Parietal lobe (tissue), 1 donor: Measurements from ENCODE around the gene KLK13. TPM values are rescaled to one million over a fixed set of nuclear protein-coding genes. Genes with fewer than 3 reads are reported as not detected.

Source experiments
- total RNA-seq: library from RNA; depleted of rRNA; stranded (reverse); fragments of >200 nt; gene quantifications from one replicate; pipeline ENCODE4 v1.2.3, GENCODE V29; 2014

KLK13 gene
- not detected for total RNA-seq

DNA sequence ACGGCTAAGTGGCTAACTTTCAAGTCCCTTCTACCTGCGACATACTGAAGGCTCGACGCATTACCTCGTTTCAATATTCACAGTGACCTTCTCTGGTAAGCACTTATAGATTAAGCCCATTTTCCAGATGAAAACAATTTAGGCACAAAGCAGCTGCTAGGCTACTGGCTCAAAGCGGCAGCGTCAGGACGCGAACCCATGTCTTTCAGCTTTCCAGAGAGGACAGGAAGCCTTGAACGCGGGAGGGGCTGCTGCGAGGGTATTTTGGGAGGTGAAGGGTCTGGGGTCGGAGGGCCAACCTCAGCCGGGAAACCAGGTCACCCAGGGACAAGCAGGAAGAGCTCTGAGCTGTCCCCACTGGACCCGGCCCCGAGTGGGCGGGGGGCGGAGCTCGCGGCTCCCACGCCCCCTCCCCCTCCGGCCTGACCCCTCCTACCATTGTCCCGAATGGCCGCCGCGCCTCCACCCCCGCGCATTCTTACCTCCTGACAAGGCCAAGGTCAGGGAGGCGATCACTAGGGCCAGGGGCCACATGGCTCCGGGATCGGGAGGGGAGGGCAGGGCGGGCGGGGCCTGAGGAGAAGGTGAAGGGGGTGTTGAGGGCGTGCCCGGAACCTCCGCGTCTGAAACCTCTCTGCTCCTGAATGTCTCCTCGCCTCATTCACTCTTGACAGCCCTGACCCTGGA is at the start of gene KLK13:
Gene KLK13, minus strand, starts transcription at position 559 of the 687 bp plus-strand sequence. Its CDS starts 25 bp downstream, at position 534.

DNA sequence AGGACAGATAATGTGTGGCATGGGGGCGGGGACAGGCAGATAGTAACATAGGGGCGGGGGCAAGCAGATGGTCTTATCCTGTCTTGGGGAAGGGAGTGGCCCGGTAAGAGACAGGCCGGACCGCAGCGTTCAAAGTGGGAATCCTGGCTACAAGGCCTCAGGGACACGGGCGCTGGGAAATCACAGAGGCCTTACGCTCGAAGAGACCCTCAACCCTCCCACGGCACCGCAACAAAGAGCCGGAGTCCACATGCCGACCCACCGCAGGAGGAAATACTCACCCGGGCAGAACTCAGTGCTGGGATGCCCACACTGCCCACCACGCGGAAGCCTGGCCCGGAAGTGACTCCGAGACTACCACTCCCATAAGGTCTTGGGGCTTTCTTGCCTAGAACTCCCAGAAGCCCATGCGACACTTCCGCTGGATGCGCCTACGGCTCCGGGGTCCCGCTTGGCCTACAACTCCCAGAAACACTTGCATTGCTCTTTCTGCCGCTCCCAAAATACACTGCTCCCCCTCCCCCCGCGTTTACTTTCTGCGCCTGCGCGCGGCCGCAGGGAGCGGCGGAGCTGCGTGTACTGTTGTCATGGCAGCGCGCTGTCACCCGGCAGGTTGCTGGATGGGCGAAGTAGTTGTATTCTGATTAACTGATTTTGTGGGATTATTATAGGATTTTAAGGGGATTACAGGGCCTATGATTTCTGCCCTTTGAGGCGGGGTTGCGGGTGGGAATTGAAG is 43.3 kb upstream of the KLK13 start, which contains the start of gene CTU1:
Gene CTU1, minus strand, starts transcription at position 344 of the 739 bp plus-strand sequence. CDS start 3,840 bp downstream, outside the sequence.

DNA sequence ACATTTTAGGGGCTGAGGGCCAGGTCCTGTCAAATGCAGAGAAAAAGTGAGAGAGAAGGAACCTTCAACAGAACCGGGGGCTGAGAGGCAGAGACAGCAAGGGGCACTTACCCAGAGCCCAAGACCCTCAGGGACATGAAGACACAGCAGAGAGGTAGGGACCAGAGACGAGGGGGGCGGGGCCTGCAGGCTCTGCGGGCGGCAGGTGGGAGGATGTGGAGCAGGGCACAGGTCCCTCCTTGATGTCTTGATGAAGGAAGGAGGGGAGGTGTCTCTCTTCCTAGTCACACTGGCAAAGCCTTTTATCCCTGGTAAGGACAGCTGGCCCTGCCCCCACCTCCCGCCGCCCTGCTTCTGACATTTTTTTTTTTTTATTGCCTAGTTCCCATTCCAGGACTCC is 17.7 kb upstream of the KLK13 start, which contains the start of gene KLK14:
Gene KLK14, minus strand, starts transcription at position 277 of the 400 bp plus-strand sequence. Its CDS starts 273 bp downstream, at position 4.

GRCh38 chr19:51034704-51035103 is 30.2 kb downstream of the KLK13 start, which contains the start of gene KLK12:
Gene KLK12, minus strand, starts transcription at chr19:51035002. Its CDS starts 381 bp downstream, at chr19:51034621.

GRCh38 chr19:51026554-51026831 is 38.4 kb downstream of the KLK13 start, which contains the start of gene KLK11:
Gene KLK11, minus strand, starts transcription at chr19:51026616. Its CDS starts 985 bp downstream, at chr19:51025631.

GRCh38 chr19:51019544-51019925 is 45.4 kb downstream of the KLK13 start, which contains the start of gene KLK10:
Gene KLK10, minus strand, starts transcription at chr19:51019709. Its CDS starts 579 bp downstream, at chr19:51019130.

Other genes starting within 250 kb of the KLK13 start
- not detected for gene KLK1, start 241.3 kb downstream of the KLK13 start, total RNA-seq
- gene KLK15, start 231.5 kb downstream of the KLK13 start, total RNA-seq = not detected
- gene KLK3, start 210.2 kb downstream of the KLK13 start, total RNA-seq = not detected
- gene KLK2, start 191.7 kb downstream of the KLK13 start, total RNA-seq = not detected
- gene KLK4, start 153.7 kb downstream of the KLK13 start, total RNA-seq = not detected
- not detected for gene KLK5, start 112.1 kb downstream of the KLK13 start, total RNA-seq
- gene KLK6, start 95.5 kb downstream of the KLK13 start, total RNA-seq = not detected
- not detected for gene KLK7, start 81.2 kb downstream of the KLK13 start, total RNA-seq
- not detected for gene KLK8, start 63.5 kb downstream of the KLK13 start, total RNA-seq
- gene KLK10, start 45.4 kb downstream of the KLK13 start, total RNA-seq = not detected
- not detected for gene KLK11, start 38.5 kb downstream of the KLK13 start, total RNA-seq
- not detected for gene KLK12, start 30.1 kb downstream of the KLK13 start, total RNA-seq
- 0.63 TPM for gene KLK14, start 17.8 kb upstream of the KLK13 start, total RNA-seq
- gene CTU1, start 43.3 kb upstream of the KLK13 start, total RNA-seq = 6.6 TPM
- gene SIGLEC9, start 59.8 kb upstream of the KLK13 start, total RNA-seq = 0.31 TPM
- not detected for gene SIGLEC7, start 77.2 kb upstream of the KLK13 start, total RNA-seq
- gene CD33, start 160.0 kb upstream of the KLK13 start, total RNA-seq = 0.63 TPM
- gene SIGLECL1, start 186.0 kb upstream of the KLK13 start, total RNA-seq = not detected
- gene IGLON5, start 246.6 kb upstream of the KLK13 start, total RNA-seq = 7.8 TPM